Kidney (tissue), 14 donors: ENCODE results near the gene RASIP1. TPM values are rescaled to one million over a fixed set of nuclear protein-coding genes. Genes with fewer than 3 reads are reported as not detected.
A peak's percentile ranks its signal among the peaks of the same experiment; 100 is the strongest.

Source experiments
- DNase-seq, 5 donors: peaks; one replicate each; pipeline ENCODE4 v3.0.0-alpha.2; 2013 to 2020
- FAIRE-seq: peaks from 2 replicates; lab custom pipeline; 2012; peaks lifted over from hg19 to GRCh38; lab: Jason Lieb, UNC
- H3K27ac ChIP-seq, 2 donors: one replicate each; pipeline ENCODE4 v1.7.0; 2013; ENCODE audit warnings: low read depth in 2 of 2, low read length in 2 of 2, inconsistent platforms in 1 of 2
- H3K27me3 ChIP-seq: one replicate; pipeline ENCODE4 v1.7.1; 2013; ENCODE audit warnings: low read length, inconsistent platforms; ENCODE audit not compliant: control insufficient read depth, insufficient read depth
- H3K36me3 ChIP-seq, 3 donors: one replicate each; pipeline versions ENCODE4 v1.7.0 to v1.7.1; 2013; ENCODE audit warnings: low read length in 3 of 3, control low read depth in 1 of 3, inconsistent platforms in 1 of 3; ENCODE audit not compliant: insufficient read depth in 3 of 3, control insufficient read depth in 2 of 3
- H3K4me1 ChIP-seq, 3 donors: one replicate each; pipeline versions ENCODE4 v1.7.0 to v1.7.1; 2013; ENCODE audit warnings: low read length in 3 of 3, inconsistent platforms in 1 of 3, low read depth in 1 of 3; ENCODE audit not compliant: control insufficient read depth in 2 of 3, insufficient read depth in 2 of 3
- H3K4me3 ChIP-seq, 3 donors: one replicate each; pipeline versions ENCODE4 v1.7.0 to v1.8.1; 2013; ENCODE audit warnings: low read length in 3 of 3, control low read depth in 1 of 3, inconsistent platforms in 1 of 3
- H3K9ac ChIP-seq, 3 donors: one replicate each; pipeline versions ENCODE4 v1.7.0 to v1.7.1; 2013; ENCODE audit warnings: low read length in 3 of 3, control low read depth in 1 of 3, inconsistent platforms in 1 of 3
- H3K9me3 ChIP-seq, 3 donors: one replicate each; pipeline versions ENCODE4 v1.7.0 to v1.7.1; 2013; ENCODE audit warnings: low read length in 3 of 3, control low read depth in 1 of 3, inconsistent platforms in 1 of 3; ENCODE audit not compliant: control insufficient read depth in 2 of 3, insufficient read depth in 1 of 3
- intact Hi-C: fragments of 100-400 bp; cut with DNase I; formaldehyde crosslinking; loops from one replicate; pipeline ENCODE4 v1.11.1; 2022
- polyA plus RNA-seq: library from polyadenylated mRNA; stranded (reverse); fragments of 350-450 nt; fragmentation: Illumina TruSeq; extraction: RNeasy Lipid Tissue Mini Kit (QIAGEN cat#74804); gene quantifications from one replicate; pipeline ENCODE4 v1.2.3, GENCODE V29; 2014; ENCODE audit warnings: low read depth, low replicate concordance; ENCODE audit not compliant: insufficient read depth
- total RNA-seq: library from RNA; stranded (reverse); fragmentation: NEBNext Ultra II Directional; extraction: Animal tissue kit (Norgen Biotek cat#: 25700); gene quantifications from one replicate; pipeline ENCODE4 v1.2.1, GENCODE V29; 2021
- TF ChIP-seq, protein P1 (sequence below): IDR thresholded peaks from 3 replicates; pipeline ENCODE4 v1.5.1; 2012; ENCODE audit warnings: mild to moderate bottlenecking, moderate library complexity, borderline replicate concordance; ENCODE audit not compliant: insufficient read depth; ENCODE audit errors: extremely low read depth
- donor health status: control.
- donor health status: control.
- donor health status: control.
- donor health status: control.
- donor health status: control.
- donor health status: DM: yes; HTN: yes; CAD: no.
- donor health status: Normal renal cell carcinoma (clear cell type).

Gene RASIP1
- total and polyA plus RNA-seq, 2 donors from 2014 or later: 13.6 to 23.3 TPM

DNA sequence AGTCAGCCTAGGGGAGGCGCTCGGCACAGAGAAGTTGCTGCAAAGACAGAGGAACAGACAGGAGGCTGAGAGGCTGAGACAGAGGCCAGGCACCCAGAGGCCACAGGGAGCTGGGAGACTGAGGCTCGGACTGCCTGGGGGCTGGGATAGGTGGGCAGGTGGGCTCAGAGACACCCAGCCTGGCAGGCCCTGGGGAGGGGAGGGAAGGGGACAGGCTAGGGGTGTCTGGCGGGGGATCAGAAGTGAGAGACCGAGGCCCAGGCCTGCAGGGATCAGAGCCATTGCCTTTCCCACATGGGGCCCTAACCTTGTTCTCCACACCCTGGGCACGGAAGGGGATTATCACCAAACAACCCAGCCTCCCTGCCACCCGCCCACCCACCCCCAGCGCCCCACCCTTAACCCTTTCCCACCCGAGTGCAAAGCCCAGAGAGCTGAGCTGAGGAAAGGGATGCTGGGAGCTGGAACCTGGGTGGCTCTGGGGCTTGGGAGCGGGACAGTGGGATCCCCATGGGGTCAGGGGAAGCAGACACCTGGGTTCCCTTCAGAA is 68.9 kb downstream of the RASIP1 start:
- FAIRE-seq (no peak), DNase-seq (no peak)
- no peaks in the 10 kb centered on the region for H3K27me3 ChIP-seq
- H3K36me3 ChIP-seq: no peaks in the 10 kb centered on the region
- H3K4me1 ChIP-seq: peaks cover 0 to 4% (median 0%) of the 10 kb centered on the region in 3 donors
- H3K4me3 ChIP-seq: no peak overlapping the region
- no peak overlapping the region for H3K27ac ChIP-seq
- H3K9me3 ChIP-seq: no peaks in the 10 kb centered on the region
- TF ChIP-seq, protein P1, sequence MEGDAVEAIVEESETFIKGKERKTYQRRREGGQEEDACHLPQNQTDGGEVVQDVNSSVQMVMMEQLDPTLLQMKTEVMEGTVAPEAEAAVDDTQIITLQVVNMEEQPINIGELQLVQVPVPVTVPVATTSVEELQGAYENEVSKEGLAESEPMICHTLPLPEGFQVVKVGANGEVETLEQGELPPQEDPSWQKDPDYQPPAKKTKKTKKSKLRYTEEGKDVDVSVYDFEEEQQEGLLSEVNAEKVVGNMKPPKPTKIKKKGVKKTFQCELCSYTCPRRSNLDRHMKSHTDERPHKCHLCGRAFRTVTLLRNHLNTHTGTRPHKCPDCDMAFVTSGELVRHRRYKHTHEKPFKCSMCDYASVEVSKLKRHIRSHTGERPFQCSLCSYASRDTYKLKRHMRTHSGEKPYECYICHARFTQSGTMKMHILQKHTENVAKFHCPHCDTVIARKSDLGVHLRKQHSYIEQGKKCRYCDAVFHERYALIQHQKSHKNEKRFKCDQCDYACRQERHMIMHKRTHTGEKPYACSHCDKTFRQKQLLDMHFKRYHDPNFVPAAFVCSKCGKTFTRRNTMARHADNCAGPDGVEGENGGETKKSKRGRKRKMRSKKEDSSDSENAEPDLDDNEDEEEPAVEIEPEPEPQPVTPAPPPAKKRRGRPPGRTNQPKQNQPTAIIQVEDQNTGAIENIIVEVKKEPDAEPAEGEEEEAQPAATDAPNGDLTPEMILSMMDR: no peak
- H3K9ac ChIP-seq: no peak overlapping the region
- intact Hi-C loops: no loop called here

DNA sequence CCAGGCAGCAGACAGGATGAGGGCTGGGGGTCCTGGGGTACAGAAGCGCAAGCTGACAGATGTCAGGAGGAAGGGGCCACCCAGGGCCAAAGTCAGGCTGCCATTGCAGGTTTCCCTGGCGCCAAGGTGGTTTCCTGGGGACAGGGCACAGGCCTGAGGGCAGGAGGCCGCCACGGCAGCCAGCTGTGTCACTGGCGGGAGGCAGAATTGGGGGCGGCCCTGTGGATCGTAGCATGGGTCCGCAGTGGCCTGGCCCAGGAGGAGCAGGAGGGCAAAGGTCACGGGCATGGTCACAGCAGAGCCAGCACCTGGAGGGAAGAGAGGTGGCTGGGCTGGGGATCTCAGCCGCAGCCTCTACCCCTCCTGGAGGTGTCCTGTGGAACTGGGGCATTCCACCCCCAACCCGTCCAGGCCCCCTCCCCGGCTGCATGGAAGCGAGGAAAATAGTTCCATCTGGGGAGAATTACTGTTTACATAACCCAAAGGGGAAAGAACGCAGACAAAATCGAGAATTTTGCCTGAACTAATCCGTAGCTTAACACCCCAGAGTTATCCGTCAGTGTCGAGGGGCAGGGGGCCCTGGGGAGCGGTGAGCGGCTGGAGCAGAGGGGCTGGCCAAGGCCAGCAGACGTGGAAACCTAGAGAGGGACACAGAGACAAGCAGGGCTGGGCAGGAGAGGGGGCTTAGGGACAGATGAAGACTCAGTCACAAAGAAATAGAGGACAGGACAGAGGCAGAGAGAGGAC is 69.5 kb downstream of the RASIP1 start:
- H3K9me3 ChIP-seq: no peaks in the 10 kb centered on the region
- intact Hi-C loops: no loop called here
- FAIRE-seq (no peak), DNase-seq (peak in 1 of 5 donors; percentile 15)
- H3K36me3 ChIP-seq: no peaks in the 10 kb centered on the region
- no peaks in the 10 kb centered on the region for H3K27me3 ChIP-seq
- TF ChIP-seq, protein P1: no peak
- H3K4me1 ChIP-seq: peaks cover 0 to 4% (median 0%) of the 10 kb centered on the region in 3 donors
- no peak overlapping the region for H3K27ac ChIP-seq
- H3K4me3 ChIP-seq: no peak overlapping the region
- H3K9ac ChIP-seq: no peak overlapping the region

Other genes starting within 250 kb of the RASIP1 start
- gene LMTK3, start 228.8 kb downstream of the RASIP1 start, total RNA-seq: 8.4 TPM
- 4.2 TPM for gene LMTK3, start 228.8 kb downstream of the RASIP1 start, polyA plus RNA-seq
- 2.3 TPM for gene SULT2B1, start 188.4 kb downstream of the RASIP1 start, total RNA-seq
- gene SULT2B1, start 188.4 kb downstream of the RASIP1 start, polyA plus RNA-seq: 2.3 TPM
- not detected for gene SPACA4, start 133.9 kb downstream of the RASIP1 start, total RNA-seq
- gene SPACA4, start 133.9 kb downstream of the RASIP1 start, polyA plus RNA-seq: not detected
- gene FAM83E, start 125.5 kb downstream of the RASIP1 start, total RNA-seq: 15.9 TPM
- gene FAM83E, start 125.5 kb downstream of the RASIP1 start, polyA plus RNA-seq: 0.41 TPM
- 986 TPM for gene RPL18, start 121.4 kb downstream of the RASIP1 start, total RNA-seq
- 1,596 TPM for gene RPL18, start 121.4 kb downstream of the RASIP1 start, polyA plus RNA-seq
- 23.3 TPM for gene SPHK2, start 121.1 kb downstream of the RASIP1 start, total RNA-seq
- 37.2 TPM for gene SPHK2, start 121.1 kb downstream of the RASIP1 start, polyA plus RNA-seq
- gene DBP, start 103.2 kb downstream of the RASIP1 start, total RNA-seq: 14.5 TPM
- gene DBP, start 103.2 kb downstream of the RASIP1 start, polyA plus RNA-seq: 20.4 TPM
- 11.6 TPM for gene CA11, start 94.4 kb downstream of the RASIP1 start, total RNA-seq
- 42.3 TPM for gene CA11, start 94.4 kb downstream of the RASIP1 start, polyA plus RNA-seq
- gene NTN5, start 67.6 kb downstream of the RASIP1 start, total RNA-seq: 0.85 TPM
- gene NTN5, start 67.6 kb downstream of the RASIP1 start, polyA plus RNA-seq: 0.52 TPM
- 5.8 TPM for gene FUT2, start 44.6 kb downstream of the RASIP1 start, total RNA-seq
- 0.28 TPM for gene FUT2, start 44.6 kb downstream of the RASIP1 start, polyA plus RNA-seq
- gene MAMSTR, start 20.9 kb downstream of the RASIP1 start, total RNA-seq: 2.2 TPM
- gene MAMSTR, start 20.9 kb downstream of the RASIP1 start, polyA plus RNA-seq: 3.6 TPM
- 0.79 TPM for gene IZUMO1, start 6.3 kb upstream of the RASIP1 start, total RNA-seq
- not detected for gene IZUMO1, start 6.3 kb upstream of the RASIP1 start, polyA plus RNA-seq
- gene FUT1, start 12.0 kb upstream of the RASIP1 start, total RNA-seq: 4.3 TPM
- 2.3 TPM for gene FUT1, start 12.0 kb upstream of the RASIP1 start, polyA plus RNA-seq
- gene FGF21, start 14.9 kb upstream of the RASIP1 start, total RNA-seq: not detected
- not detected for gene FGF21, start 14.9 kb upstream of the RASIP1 start, polyA plus RNA-seq
- 55.3 TPM for gene BCAT2, start 70.4 kb upstream of the RASIP1 start, total RNA-seq
- gene BCAT2, start 70.4 kb upstream of the RASIP1 start, polyA plus RNA-seq: 69.4 TPM
- gene HSD17B14, start 95.9 kb upstream of the RASIP1 start, total RNA-seq: 5.2 TPM
- gene HSD17B14, start 95.9 kb upstream of the RASIP1 start, polyA plus RNA-seq: 141 TPM
- 79.1 TPM for gene PLEKHA4, start 128.0 kb upstream of the RASIP1 start, total RNA-seq
- 22.9 TPM for gene PLEKHA4, start 128.0 kb upstream of the RASIP1 start, polyA plus RNA-seq
- 45.1 TPM for gene PPP1R15A, start 131.8 kb upstream of the RASIP1 start, total RNA-seq
- 24.7 TPM for gene PPP1R15A, start 131.8 kb upstream of the RASIP1 start, polyA plus RNA-seq
- gene TULP2, start 158.1 kb upstream of the RASIP1 start, total RNA-seq: not detected
- not detected for gene TULP2, start 158.1 kb upstream of the RASIP1 start, polyA plus RNA-seq
- gene NUCB1, start 159.7 kb upstream of the RASIP1 start, total RNA-seq: 265 TPM
- 503 TPM for gene NUCB1, start 159.7 kb upstream of the RASIP1 start, polyA plus RNA-seq
- gene DHDH, start 193.1 kb upstream of the RASIP1 start, total RNA-seq: 0.60 TPM
- gene DHDH, start 193.1 kb upstream of the RASIP1 start, polyA plus RNA-seq: 26.3 TPM
- 76.7 TPM for gene BAX, start 214.3 kb upstream of the RASIP1 start, total RNA-seq
- 141 TPM for gene BAX, start 214.3 kb upstream of the RASIP1 start, polyA plus RNA-seq
- 1,841 TPM for gene FTL, start 224.7 kb upstream of the RASIP1 start, total RNA-seq
- 17,016 TPM for gene FTL, start 224.7 kb upstream of the RASIP1 start, polyA plus RNA-seq